HL-60 (cell line): ENCODE results near the gene IL17B.

Experiments
- CTCF ChIP-seq: IDR thresholded peaks from one replicate; pipeline ENCODE4 v1.5.1; 2011; ENCODE audit warnings: low read length, control low read depth, inconsistent platforms; ENCODE audit not compliant: insufficient read depth
- REST ChIP-seq: IDR thresholded peaks from 2 replicates; pipeline ENCODE4 v1.6.1; 2012; ENCODE audit warnings: low read depth; ENCODE audit not compliant: insufficient replicate concordance

- TF ChIP-seq CTCF: no peak
- no peak for TF ChIP-seq REST
Measured at GRCh38 chr5:149353911-149354310, 25.2 kb downstream of the IL17B start.
